ENCODE results near the gene ITPR1.

ITPR1 gene

GRCh38 chr3:4552811-4553210 lies 59.7 kb downstream of the ITPR1 start:
- H3K4me3 ChIP-seq (replicated peaks; ENCODE audit: low read depth, low read length): no peak overlapping the region
- DNase-seq (ENCODE audit: extremely low read depth, low read depth): no peak
- TF ChIP-seq, protein P1, sequence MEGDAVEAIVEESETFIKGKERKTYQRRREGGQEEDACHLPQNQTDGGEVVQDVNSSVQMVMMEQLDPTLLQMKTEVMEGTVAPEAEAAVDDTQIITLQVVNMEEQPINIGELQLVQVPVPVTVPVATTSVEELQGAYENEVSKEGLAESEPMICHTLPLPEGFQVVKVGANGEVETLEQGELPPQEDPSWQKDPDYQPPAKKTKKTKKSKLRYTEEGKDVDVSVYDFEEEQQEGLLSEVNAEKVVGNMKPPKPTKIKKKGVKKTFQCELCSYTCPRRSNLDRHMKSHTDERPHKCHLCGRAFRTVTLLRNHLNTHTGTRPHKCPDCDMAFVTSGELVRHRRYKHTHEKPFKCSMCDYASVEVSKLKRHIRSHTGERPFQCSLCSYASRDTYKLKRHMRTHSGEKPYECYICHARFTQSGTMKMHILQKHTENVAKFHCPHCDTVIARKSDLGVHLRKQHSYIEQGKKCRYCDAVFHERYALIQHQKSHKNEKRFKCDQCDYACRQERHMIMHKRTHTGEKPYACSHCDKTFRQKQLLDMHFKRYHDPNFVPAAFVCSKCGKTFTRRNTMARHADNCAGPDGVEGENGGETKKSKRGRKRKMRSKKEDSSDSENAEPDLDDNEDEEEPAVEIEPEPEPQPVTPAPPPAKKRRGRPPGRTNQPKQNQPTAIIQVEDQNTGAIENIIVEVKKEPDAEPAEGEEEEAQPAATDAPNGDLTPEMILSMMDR (IDR thresholded peaks at IDR 0.05; ENCODE audit: low read depth, low read length, missing control alignments): no peak

GRCh38 chr3:4561661-4562060 lies 68.5 kb downstream of the ITPR1 start:
- TF ChIP-seq, protein P1 (IDR thresholded peaks at IDR 0.05; ENCODE audit: low read depth, low read length, missing control alignments): no peak
- H3K4me3 ChIP-seq (replicated peaks; ENCODE audit: low read depth, low read length): no peak overlapping the region
- no peak for DNase-seq (ENCODE audit: extremely low read depth, low read depth)

- TF ChIP-seq, protein P1 (IDR thresholded peaks at IDR 0.05; ENCODE audit: low read depth, low read length, missing control alignments): no peak
- no peak overlapping the region for H3K4me3 ChIP-seq (replicated peaks; ENCODE audit: low read depth, low read length)
- no peak for DNase-seq (ENCODE audit: extremely low read depth, low read depth)
Observed at GRCh38 chr3:4562595-4562994, 69.4 kb downstream of the ITPR1 start.

DNA sequence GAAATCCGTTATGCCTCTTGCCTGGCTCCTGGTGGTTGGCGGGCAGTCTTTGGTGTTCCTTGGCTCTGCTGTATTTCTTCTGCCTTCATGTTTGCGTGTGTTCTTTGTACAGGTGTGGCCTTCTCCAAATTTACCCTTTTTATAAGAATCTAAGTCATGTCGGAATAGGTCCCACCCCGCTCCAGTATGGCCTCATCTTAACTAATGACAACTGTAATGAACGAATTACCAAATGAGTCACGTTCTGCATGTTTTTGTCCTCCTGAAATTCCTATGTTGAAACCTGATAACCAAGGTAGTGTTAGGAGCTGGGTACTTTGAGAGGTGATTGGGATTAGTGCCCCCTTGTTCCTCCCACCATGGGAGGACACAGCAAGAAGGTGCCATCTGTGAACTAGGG lies 71.1 kb downstream of the ITPR1 start:
- TF ChIP-seq, protein P1 (IDR thresholded peaks at IDR 0.05; ENCODE audit: low read depth, low read length, missing control alignments): no peak
- H3K4me3 ChIP-seq (replicated peaks; ENCODE audit: low read depth, low read length): no peak overlapping the region
- no peak for DNase-seq (ENCODE audit: extremely low read depth, low read depth)

DNA sequence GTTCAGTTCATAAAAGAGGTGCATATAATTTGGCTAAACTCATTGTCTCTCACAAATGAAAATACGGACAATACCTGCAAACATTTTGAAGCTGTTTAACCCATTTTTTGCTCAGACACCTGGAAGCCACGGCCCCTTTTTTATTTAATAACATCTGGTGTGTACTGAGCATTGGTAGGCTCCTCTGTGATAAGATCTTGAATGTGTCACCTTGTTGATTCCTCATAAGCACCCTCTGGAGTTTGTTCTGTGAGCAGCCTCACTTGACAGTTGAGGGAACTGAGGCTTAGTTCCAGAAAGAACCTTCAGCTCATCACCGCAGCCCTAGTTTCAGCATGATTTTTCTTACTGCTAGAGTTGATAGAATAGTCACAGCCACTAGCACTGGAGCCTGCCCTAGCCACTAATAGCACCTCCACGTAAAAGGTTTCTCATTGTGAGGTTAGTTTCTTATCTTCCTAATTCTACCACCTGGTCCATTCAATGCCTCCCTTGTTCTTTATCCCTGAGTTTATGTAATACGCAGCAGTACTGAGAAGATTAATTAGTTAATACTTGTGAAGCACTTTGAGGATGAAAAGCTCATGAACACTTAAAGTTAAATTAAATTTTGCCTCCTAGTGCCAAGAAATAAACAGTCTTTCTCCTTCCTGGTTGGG lies 71.9 kb downstream of the ITPR1 start:
- TF ChIP-seq, protein P1 (IDR thresholded peaks at IDR 0.05; ENCODE audit: low read depth, low read length, missing control alignments): no peak
- no peak overlapping the region for H3K4me3 ChIP-seq (replicated peaks; ENCODE audit: low read depth, low read length)
- DNase-seq (ENCODE audit: extremely low read depth, low read depth): no peak

- H3K4me3 ChIP-seq (replicated peaks; ENCODE audit: low read depth, low read length): no peak overlapping the region
- no peak for DNase-seq (ENCODE audit: extremely low read depth, low read depth)
- TF ChIP-seq, protein P1 (IDR thresholded peaks at IDR 0.05; ENCODE audit: low read depth, low read length, missing control alignments): no peak
Observed at GRCh38 chr3:4565809-4566501, 72.8 kb downstream of the ITPR1 start.

Data from HFF-Myc (cell line).